ENCODE data around the gene HDGFL3.

DNA sequence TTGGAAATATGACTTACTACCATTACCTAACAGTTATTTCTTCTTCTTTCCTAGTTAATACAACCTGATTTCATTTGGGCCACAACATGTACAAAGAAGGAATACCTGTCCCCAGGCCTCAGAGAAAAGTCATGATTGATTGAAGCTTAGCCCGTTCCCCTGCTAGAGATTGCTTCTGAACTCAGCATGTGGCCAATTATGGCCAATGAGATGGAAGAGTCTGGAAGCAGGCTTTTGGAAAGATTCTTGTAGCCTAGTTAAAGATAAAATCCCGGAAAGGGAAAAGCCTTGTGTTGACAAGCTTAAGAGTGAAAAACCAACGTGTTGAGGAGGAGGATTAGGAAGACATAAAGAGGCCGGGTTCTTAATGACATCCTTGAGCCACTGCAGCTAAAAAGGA, 117.2 kb downstream of the HDGFL3 start:
- TF ChIP-seq POLR2AphosphoS5 (IDR thresholded peaks at IDR 0.05; ENCODE audit: insufficient read depth in 1 of 2, low read depth in 1 of 2) = no peak
- TF ChIP-seq, protein P1, sequence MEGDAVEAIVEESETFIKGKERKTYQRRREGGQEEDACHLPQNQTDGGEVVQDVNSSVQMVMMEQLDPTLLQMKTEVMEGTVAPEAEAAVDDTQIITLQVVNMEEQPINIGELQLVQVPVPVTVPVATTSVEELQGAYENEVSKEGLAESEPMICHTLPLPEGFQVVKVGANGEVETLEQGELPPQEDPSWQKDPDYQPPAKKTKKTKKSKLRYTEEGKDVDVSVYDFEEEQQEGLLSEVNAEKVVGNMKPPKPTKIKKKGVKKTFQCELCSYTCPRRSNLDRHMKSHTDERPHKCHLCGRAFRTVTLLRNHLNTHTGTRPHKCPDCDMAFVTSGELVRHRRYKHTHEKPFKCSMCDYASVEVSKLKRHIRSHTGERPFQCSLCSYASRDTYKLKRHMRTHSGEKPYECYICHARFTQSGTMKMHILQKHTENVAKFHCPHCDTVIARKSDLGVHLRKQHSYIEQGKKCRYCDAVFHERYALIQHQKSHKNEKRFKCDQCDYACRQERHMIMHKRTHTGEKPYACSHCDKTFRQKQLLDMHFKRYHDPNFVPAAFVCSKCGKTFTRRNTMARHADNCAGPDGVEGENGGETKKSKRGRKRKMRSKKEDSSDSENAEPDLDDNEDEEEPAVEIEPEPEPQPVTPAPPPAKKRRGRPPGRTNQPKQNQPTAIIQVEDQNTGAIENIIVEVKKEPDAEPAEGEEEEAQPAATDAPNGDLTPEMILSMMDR (IDR thresholded peaks at IDR 0.05) = no peak
